Measurements from ENCODE around the gene EHBP1. TPM values are rescaled to one million over a fixed set of nuclear protein-coding genes. Genes with fewer than 3 reads are reported as not detected.

The EHBP1 gene
- total and polyA plus RNA-seq, 3 experiments from 2014 or later = 12.5 to 23.1 (median 22.7) TPM

DNA sequence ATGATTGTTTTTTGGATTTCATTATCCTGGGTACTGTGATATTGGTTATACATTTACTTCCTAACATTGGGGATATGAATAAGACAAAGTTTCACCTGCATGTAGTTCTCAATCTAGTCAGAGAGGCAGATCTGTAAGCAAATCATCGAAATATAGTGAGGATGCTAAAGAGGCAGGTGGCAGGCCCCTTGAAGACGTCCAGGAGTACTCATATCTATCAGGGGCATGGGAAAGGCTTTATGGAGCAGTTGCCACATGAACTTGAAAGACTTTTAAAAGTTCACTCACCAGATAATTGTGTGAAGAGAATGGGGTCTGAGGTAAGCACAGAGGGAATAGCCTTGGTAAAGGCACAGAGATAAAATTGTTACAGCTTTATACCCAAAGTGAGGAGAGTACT is 78.8 kb downstream of the EHBP1 start:
- H3K27me3 ChIP-seq (ENCODE audit: insufficient read depth, low read length, poor library complexity, severe bottlenecking) = no peaks in the 10 kb centered on the region
- peaks cover 3 to 8% (median 6%) of the 10 kb centered on the region in 3 donors for H3K36me3 Mint-ChIP-seq
- peak overlapping the region in 1 of 8 donors; percentile 6 for H3K27ac Mint-ChIP-seq
- POLR2A ChIA-PET = no interaction called here
- H3K4me1 Mint-ChIP-seq = peaks cover 0 to 4% (median 0%) of the 10 kb centered on the region in 3 donors
- no peaks in the 10 kb centered on the region for H3K27me3 Mint-ChIP-seq
- no peaks in the 10 kb centered on the region for H3K9me3 ChIP-seq (ENCODE audit: low read length)
- peaks cover 0 to 4% (median 2%) of the 10 kb centered on the region in 5 donors for H3K9me3 Mint-ChIP-seq
- no peaks in the 10 kb centered on the region for H3K4me1 ChIP-seq (ENCODE audit: insufficient read depth, low read length)
- no peaks in the 10 kb centered on the region for H3K36me3 ChIP-seq (ENCODE audit: insufficient read depth, low read length)
- CTCF ChIA-PET = no interaction called here
- no peak overlapping the region for H3K4me3 Mint-ChIP-seq
- H3K4me3 ChIP-seq (ENCODE audit: low read length) = no peak overlapping the region
- no peak for DNase-seq
- H3K27ac ChIP-seq (ENCODE audit: low read depth, low read length) = no peak overlapping the region

DNA sequence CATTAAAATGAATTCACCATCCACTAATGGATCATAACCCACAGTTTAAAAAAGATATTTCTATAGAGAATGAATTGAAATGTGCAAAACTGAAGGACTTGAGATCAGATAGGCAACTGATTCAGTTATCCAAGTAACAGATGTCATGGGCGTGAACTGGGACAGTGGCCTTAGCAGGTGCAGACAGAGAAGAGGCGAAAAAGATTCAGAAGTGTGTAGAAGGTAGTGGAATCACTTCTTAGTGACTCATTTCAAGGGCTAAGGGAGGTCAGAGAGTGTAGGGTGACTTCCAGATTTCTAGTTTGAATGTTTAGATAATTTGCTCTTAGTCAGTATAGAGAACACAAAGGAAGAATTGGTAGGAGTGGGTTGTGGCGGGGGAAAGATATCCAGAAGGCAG is 79.7 kb downstream of the EHBP1 start:
- H3K27me3 ChIP-seq (ENCODE audit: insufficient read depth, low read length, poor library complexity, severe bottlenecking) = no peaks in the 10 kb centered on the region
- Mint-ChIP-seq H3K36me3 (peaks cover 3 to 8% (median 6%) of the 10 kb centered on the region in 3 donors), H3K27me3 (no peaks in the 10 kb centered on the region), H3K4me3 (no peak overlapping the region), H3K27ac (no peak overlapping the region), H3K4me1 (peaks cover 0 to 10% (median 5%) of the 10 kb centered on the region in 3 donors), H3K9me3 (peaks cover 0 to 4% (median 2%) of the 10 kb centered on the region in 5 donors)
- H3K36me3 ChIP-seq (ENCODE audit: insufficient read depth, low read length) = no peaks in the 10 kb centered on the region
- H3K4me1 ChIP-seq (ENCODE audit: insufficient read depth, low read length) = no peaks in the 10 kb centered on the region
- ChIA-PET POLR2A (no interaction called here), CTCF (no interaction called here)
- no peaks in the 10 kb centered on the region for H3K9me3 ChIP-seq (ENCODE audit: low read length)
- no peak overlapping the region for H3K4me3 ChIP-seq (ENCODE audit: low read length)
- DNase-seq = no peak
- H3K27ac ChIP-seq (ENCODE audit: low read depth, low read length) = no peak overlapping the region

DNA sequence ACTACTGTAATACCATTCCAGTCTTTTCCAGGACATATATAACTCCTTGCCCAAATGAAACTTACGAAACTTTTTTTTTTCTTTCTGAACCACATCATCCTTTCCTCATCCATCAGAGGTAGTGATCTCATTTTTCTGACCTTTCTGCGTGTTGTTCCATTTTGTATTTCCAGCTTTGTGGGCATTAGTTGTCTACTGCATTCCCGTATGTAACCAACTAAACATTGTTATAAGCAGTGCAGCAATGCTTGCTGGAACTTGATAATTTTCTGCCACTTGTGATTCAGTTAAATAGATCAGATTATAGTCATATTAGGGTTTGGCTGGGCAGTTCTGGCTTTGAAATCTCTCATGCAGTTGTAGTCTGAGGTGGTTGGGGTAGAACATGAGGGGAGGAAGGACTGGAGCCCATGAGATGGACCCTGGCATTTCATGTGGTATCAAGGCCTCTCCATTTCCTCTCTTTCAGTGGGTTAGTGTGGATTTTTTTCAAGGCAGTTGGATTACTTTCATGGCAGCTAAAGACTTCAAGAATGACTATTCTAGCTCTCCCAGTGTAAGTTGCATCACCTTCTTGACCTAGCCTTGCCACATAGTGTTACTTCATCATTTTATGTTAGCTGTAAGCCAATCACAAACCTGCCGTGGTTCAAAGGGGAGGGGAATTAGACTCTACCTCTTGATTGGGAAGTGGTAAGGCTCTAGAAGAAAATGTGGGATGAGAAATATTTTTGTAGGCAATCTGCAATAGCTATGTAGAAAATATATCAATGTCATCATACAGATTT is 80.5 kb downstream of the EHBP1 start:
- Mint-ChIP-seq H3K4me1 (peaks cover 0 to 10% (median 5%) of the 10 kb centered on the region in 3 donors), H3K9me3 (peaks cover 0 to 4% (median 2%) of the 10 kb centered on the region in 5 donors), H3K4me3 (no peak overlapping the region), H3K27ac (peak overlapping the region in 1 of 8 donors; percentile 16), H3K36me3 (peaks cover 3 to 8% (median 6%) of the 10 kb centered on the region in 3 donors), H3K27me3 (no peaks in the 10 kb centered on the region)
- Histone ChIP-seq H3K4me3 (ENCODE audit: low read length) (no peak overlapping the region), H3K36me3 (ENCODE audit: insufficient read depth, low read length) (no peaks in the 10 kb centered on the region), H3K4me1 (ENCODE audit: insufficient read depth, low read length) (no peaks in the 10 kb centered on the region), H3K27me3 (ENCODE audit: insufficient read depth, low read length, poor library complexity, severe bottlenecking) (no peaks in the 10 kb centered on the region), H3K9me3 (ENCODE audit: low read length) (no peaks in the 10 kb centered on the region), H3K27ac (ENCODE audit: low read depth, low read length) (no peak overlapping the region)
- CTCF ChIA-PET = no interaction called here
- POLR2A ChIA-PET = no interaction called here
- DNase-seq = no peak

DNA sequence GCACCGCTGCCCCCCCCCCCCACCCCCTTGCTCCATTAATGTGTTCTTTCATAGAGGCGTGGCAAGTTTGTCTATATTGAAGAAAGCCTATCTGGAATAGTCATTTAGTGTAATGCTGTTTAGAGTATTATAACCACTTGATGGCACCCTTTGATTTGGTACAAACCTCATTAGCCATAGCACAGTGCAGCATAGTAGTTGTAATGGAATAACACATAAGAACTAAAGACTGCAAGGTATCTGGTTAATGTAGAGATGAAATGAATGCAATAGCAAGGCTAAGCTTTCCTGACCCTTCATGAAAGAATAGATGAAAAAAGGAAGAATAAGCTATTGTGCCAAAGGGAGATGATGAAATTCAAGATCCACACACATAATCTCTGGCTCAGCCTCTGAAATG is 81.9 kb downstream of the EHBP1 start:
- Histone ChIP-seq H3K27me3 (ENCODE audit: insufficient read depth, low read length, poor library complexity, severe bottlenecking) (no peaks in the 10 kb centered on the region), H3K36me3 (ENCODE audit: insufficient read depth, low read length) (no peaks in the 10 kb centered on the region), H3K9me3 (ENCODE audit: low read length) (no peaks in the 10 kb centered on the region), H3K4me1 (ENCODE audit: insufficient read depth, low read length) (no peaks in the 10 kb centered on the region), H3K4me3 (ENCODE audit: low read length) (no peak overlapping the region), H3K27ac (ENCODE audit: low read depth, low read length) (no peak overlapping the region)
- H3K27ac Mint-ChIP-seq = peak overlapping the region in 1 of 8 donors; percentile 19
- DNase-seq = no peak
- H3K4me1 Mint-ChIP-seq = peaks cover 0 to 14% (median 10%) of the 10 kb centered on the region in 3 donors
- H3K4me3 Mint-ChIP-seq = no peak overlapping the region
- ChIA-PET POLR2A (no interaction called here), CTCF (interaction anchor here (0.6 to 1.2 kb wide), 2 partner anchors 11 to 331 kb away, joined by 3 read pairs; no protein-coding TSS in a partner anchor)
- H3K9me3 Mint-ChIP-seq = peaks cover 0 to 4% (median 2%) of the 10 kb centered on the region in 5 donors
- H3K36me3 Mint-ChIP-seq = peaks cover 3 to 8% (median 6%) of the 10 kb centered on the region in 3 donors
- no peaks in the 10 kb centered on the region for H3K27me3 Mint-ChIP-seq

DNA sequence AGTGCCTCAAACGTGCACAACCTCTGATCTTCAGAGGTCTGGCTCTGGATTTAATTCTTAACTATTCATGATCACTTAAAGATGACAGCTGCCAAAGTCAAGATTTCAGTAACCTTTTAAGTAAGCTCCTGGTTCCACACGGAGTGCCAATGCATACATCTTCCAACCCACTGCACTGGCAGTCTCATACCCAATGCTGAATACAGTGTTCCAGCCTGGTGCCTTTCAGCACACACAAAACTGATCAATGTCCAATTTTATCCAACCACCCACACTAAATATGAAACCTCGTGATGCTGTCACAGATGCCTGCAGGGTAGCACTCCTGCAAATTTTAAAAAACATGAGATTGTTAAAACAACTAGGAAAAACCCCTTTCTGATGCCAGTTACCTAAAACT is 84.0 kb downstream of the EHBP1 start:
- H3K27me3 Mint-ChIP-seq = no peaks in the 10 kb centered on the region
- Histone ChIP-seq H3K4me3 (ENCODE audit: low read length) (no peak overlapping the region), H3K36me3 (ENCODE audit: insufficient read depth, low read length) (no peaks in the 10 kb centered on the region), H3K27ac (ENCODE audit: low read depth, low read length) (no peak overlapping the region), H3K9me3 (ENCODE audit: low read length) (no peaks in the 10 kb centered on the region), H3K4me1 (ENCODE audit: insufficient read depth, low read length) (no peaks in the 10 kb centered on the region), H3K27me3 (ENCODE audit: insufficient read depth, low read length, poor library complexity, severe bottlenecking) (no peaks in the 10 kb centered on the region)
- CTCF ChIA-PET = no interaction called here
- H3K4me3 Mint-ChIP-seq = no peak overlapping the region
- no peaks in the 10 kb centered on the region for H3K36me3 Mint-ChIP-seq
- H3K9me3 Mint-ChIP-seq = no peaks in the 10 kb centered on the region
- H3K27ac Mint-ChIP-seq = no peak overlapping the region
- peaks cover 0 to 14% (median 10%) of the 10 kb centered on the region in 3 donors for H3K4me1 Mint-ChIP-seq
- POLR2A ChIA-PET = no interaction called here
- no peak for DNase-seq

DNA sequence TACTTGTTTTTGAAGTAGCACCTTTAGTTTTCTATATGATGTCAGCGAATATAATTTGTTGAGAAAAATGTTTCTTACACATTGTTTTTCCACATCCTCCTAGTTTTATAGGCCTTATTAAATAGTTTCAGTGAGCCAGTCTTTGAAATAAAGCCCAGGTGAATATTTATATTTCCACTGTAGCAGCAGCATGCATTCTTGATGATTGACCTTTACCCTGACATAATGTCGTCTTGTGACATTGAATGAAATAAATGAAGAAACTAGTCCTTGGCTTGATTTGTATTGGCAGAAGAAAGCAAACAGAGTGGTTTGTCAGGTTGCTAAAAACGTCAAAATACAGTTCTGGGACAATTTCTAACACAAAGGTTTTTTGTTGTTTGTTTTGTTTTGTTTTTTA is 84.4 kb downstream of the EHBP1 start:
- Mint-ChIP-seq H3K27me3 (no peaks in the 10 kb centered on the region), H3K9me3 (no peaks in the 10 kb centered on the region), H3K4me1 (peaks cover 0 to 14% (median 10%) of the 10 kb centered on the region in 3 donors), H3K36me3 (no peaks in the 10 kb centered on the region), H3K27ac (no peak overlapping the region), H3K4me3 (no peak overlapping the region)
- Histone ChIP-seq H3K27ac (ENCODE audit: low read depth, low read length) (no peak overlapping the region), H3K4me1 (ENCODE audit: insufficient read depth, low read length) (no peaks in the 10 kb centered on the region), H3K4me3 (ENCODE audit: low read length) (no peak overlapping the region), H3K36me3 (ENCODE audit: insufficient read depth, low read length) (no peaks in the 10 kb centered on the region), H3K27me3 (ENCODE audit: insufficient read depth, low read length, poor library complexity, severe bottlenecking) (no peaks in the 10 kb centered on the region), H3K9me3 (ENCODE audit: low read length) (no peaks in the 10 kb centered on the region)
- ChIA-PET POLR2A (no interaction called here), CTCF (no interaction called here)
- no peak for DNase-seq

DNA sequence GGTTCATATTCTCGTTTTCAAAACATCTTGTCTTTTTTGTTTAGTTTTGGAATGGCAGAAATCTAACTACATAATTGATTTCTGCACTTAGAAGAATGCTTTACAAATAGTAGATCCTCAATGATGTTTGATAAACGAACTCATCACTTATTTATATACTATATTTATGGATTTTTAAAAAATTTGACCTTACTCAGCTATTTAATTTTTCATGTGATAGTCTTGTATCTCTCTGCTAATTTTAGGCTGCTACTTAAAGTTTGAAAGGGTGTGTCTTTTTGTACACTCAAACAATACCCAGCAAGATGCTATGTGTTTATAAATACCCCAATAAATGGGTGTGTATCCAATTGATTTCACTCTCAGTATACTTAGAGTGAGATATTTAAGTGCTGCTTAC is 86.9 kb downstream of the EHBP1 start:
- Mint-ChIP-seq H3K4me3 (no peak overlapping the region), H3K36me3 (no peaks in the 10 kb centered on the region), H3K27ac (no peak overlapping the region), H3K27me3 (no peaks in the 10 kb centered on the region), H3K9me3 (no peaks in the 10 kb centered on the region), H3K4me1 (peaks cover 0 to 14% (median 10%) of the 10 kb centered on the region in 3 donors)
- no peaks in the 10 kb centered on the region for H3K4me1 ChIP-seq (ENCODE audit: insufficient read depth, low read length)
- POLR2A ChIA-PET = no interaction called here
- H3K27ac ChIP-seq (ENCODE audit: low read depth, low read length) = no peak overlapping the region
- no peaks in the 10 kb centered on the region for H3K36me3 ChIP-seq (ENCODE audit: insufficient read depth, low read length)
- no peaks in the 10 kb centered on the region for H3K9me3 ChIP-seq (ENCODE audit: low read length)
- H3K27me3 ChIP-seq (ENCODE audit: insufficient read depth, low read length, poor library complexity, severe bottlenecking) = no peaks in the 10 kb centered on the region
- H3K4me3 ChIP-seq (ENCODE audit: low read length) = no peak overlapping the region
- CTCF ChIA-PET = no interaction called here
- DNase-seq = no peak

DNA sequence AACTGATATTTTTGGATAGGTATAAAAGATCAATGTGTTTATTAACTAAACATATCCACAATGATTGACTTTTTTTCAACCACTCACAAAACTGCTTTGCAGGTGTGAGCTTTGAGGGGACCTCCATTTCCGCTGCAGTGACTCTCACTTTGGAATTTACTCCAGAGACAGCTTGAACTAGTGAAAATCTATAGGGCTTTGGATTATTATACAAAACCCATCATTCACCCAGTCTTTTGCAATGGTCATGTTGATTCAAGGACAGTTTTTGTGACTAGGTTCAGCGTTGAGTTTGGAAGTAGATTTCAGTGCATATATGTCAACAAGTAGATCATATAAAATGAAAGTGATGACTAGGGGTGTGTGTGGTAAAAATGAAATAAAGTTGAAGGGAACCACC is 87.7 kb downstream of the EHBP1 start:
- Mint-ChIP-seq H3K9me3 (no peaks in the 10 kb centered on the region), H3K36me3 (no peaks in the 10 kb centered on the region), H3K4me1 (peaks cover 0 to 10% (median 10%) of the 10 kb centered on the region in 3 donors), H3K27me3 (no peaks in the 10 kb centered on the region), H3K4me3 (no peak overlapping the region), H3K27ac (peak overlapping the region in 1 of 8 donors; percentile 59)
- Histone ChIP-seq H3K36me3 (ENCODE audit: insufficient read depth, low read length) (no peaks in the 10 kb centered on the region), H3K4me1 (ENCODE audit: insufficient read depth, low read length) (no peaks in the 10 kb centered on the region), H3K27me3 (ENCODE audit: insufficient read depth, low read length, poor library complexity, severe bottlenecking) (no peaks in the 10 kb centered on the region), H3K27ac (ENCODE audit: low read depth, low read length) (no peak overlapping the region), H3K9me3 (ENCODE audit: low read length) (no peaks in the 10 kb centered on the region), H3K4me3 (ENCODE audit: low read length) (no peak overlapping the region)
- DNase-seq = no peak
- CTCF ChIA-PET = no interaction called here
- POLR2A ChIA-PET = no interaction called here

All from CD8-positive, alpha-beta memory T cell (primary cell).